Stimulated activated CD4-positive, alpha-beta T cell treated with anti-CD3 and anti-CD28 coated beads, Interleukin-4, amount 100 ng/mL, for 4 hours (primary cell): ENCODE data around the gene ACADSB.
A peak's percentile ranks its signal among the peaks of the same experiment; 100 is the strongest.

Experiments
- DNase-seq, 2 experiments: peaks; one replicate each; pipeline ENCODE4 v3.0.0-alpha.2; 2020

ACADSB gene

GRCh38 chr10:123007558-123008354, 1.1 kb upstream of the ACADSB start:
- DNase-seq = peak; percentile 21 to 43

GRCh38 chr10:123009105-123009820, 457 bp downstream of the ACADSB start:
- DNase-seq = peak; percentile 3 to 22

DNA sequence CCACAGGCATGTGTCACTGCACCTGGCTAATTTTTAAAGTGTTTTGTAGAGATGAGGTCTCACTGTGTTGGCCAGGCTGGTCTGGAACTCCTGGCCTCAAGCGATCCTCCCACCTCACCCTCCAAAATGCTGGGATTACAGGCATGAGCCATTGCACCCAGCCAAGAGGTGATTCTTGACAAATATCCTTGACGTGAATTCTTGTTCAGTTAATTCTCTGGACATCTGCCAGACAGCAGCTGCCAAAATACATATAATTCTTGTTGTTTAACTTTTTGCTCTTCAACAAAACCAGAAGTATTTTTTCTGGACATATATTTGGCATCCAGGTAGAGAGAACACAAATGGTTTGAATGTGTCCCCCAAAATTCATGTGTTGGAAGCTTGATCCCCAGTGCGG, 3.2 kb downstream of the ACADSB start:
- DNase-seq = no peak

- DNase-seq = no peak
Measured at GRCh38 chr10:123013456-123014419, 4.9 kb downstream of the ACADSB start.

DNA sequence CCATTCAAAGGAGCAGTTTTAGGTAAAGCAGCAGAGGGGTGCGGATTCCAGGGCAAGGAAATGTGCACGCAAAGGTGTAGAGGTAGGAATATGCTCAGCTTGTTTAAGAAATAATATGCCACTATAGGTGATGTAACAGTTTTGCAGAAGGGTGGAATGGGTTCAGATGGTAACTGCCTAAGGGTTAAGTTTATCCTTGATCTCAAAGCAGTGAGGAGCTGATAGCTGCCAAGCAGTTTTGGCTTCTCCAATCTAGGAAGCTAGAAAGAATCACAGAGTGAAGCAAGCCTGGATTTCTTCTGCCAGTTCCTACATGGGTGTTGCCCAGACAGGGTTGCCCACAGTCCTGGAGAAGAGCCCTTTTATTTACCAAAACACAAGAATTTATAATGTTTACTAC, 6.0 kb downstream of the ACADSB start:
- no peak for DNase-seq

DNA sequence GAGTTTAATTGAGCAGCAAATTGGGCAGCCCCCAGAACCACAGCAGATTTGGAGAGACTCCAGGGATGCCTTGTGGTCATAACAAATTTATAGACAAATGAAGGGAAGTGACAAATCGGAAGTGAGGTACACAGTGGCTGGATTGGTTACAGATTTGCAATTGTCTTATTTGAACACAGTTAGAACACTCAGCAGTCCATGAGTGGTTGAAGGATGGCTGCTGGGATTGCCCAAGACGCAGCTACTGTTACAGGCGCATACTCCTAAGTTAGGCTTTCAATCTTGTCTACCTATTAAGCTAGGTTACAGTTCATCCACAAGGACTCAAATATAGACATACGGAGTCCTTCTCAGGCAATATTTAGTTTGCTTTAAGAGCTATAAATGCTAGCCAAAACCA, 7.4 kb downstream of the ACADSB start:
- DNase-seq = no peak

- no peak for DNase-seq
Measured at GRCh38 chr10:123017421-123018165, 8.8 kb downstream of the ACADSB start.

GRCh38 chr10:123018531-123018930, 9.7 kb downstream of the ACADSB start:
- DNase-seq = no peak

GRCh38 chr10:123019264-123019663, 10.5 kb downstream of the ACADSB start:
- DNase-seq = no peak

DNA sequence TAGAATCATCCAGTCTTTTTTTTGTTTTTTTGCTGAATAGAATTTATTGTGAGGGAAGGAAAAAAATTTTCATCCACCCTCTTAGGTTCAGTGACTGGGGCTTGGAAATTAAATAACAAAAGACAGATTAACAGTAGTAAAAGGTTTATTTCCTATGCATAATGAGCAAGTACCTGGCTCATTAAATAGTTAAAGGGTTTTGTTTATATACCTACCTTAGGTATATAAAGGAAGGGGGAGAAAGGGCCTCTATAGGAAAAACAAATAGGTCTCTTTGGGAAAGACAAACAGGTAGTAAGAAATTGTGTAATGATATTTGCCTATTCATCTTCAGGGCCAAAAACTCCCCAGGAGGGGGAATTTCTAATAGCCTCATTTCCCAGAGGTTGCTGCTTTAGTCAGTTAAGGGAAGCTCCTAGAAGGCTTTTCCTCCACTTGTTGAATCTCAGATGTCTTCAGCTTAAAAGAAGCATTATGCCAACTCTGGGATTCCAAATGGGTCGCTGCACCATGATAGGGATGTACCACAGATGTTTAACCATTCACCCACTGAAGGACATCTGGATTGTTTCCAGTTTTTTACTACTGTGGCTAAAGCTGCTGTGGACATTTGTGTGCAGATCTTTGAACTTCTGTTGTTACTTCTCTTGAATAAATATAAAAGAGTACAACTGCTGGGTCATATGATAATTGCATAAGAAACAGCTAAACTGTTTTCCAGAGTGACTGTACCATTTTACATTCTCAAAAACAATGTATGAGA, 11.3 kb downstream of the ACADSB start:
- no peak for DNase-seq

GRCh38 chr10:123021517-123021916, 12.7 kb downstream of the ACADSB start:
- no peak for DNase-seq

DNA sequence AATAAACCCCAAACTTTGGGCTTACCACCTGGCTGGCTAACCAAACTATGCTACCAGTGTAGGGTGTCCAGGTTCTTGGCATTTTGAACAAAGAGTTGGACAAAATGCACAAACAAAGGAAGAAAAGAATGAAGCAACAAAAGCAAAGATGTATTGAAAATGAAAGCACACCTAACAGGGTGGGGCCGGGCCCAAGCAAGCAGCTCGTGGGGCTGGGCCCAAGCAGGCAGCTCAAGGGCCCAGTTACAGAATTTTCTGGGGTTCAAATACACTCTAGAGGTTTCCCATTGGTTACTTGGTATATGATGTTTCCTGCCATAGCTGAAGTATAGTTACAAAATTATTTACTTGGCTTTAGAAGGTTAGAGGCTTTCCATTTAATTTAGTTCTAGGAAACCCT, 15.7 kb downstream of the ACADSB start:
- DNase-seq = no peak

DNA sequence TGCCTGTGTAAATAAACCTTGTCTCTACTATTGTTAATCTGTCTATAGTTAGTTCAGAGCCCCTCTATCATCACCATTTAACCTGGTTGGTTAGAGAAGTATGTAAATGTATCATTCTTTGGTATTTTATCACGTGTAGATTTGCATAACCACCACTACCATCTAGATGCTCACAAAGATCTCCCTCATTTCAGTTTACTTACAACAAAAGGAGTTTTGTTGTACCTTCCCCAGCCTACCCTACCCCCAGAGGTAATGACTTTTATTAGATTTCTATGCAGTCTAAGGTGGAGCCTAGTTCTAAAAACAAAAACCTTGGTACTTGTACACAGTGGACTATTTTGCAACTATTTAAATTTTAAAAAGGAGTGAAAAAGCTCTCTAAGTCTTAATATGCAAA, 17.5 kb downstream of the ACADSB start:
- DNase-seq = no peak

DNA sequence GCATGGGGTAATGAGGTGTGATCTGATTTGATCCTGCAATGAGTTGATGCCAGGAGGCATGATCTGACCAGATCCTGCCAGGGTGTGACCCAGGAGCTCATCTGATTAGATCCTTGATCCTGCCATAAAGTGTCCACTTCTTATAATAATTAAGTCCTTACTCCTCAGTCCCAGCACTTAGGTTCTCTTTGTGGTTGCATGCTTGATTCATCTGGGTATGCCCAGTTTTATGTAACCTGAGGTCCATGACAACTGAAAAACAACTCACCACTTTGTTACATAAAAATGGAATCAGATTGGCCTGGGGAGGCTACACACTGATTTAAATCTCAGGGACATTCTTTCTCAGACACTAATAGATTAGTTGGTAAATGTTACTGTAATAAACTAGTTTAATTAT, 19.1 kb downstream of the ACADSB start:
- no peak for DNase-seq

GRCh38 chr10:123031124-123031523, 22.3 kb downstream of the ACADSB start:
- no peak for DNase-seq

GRCh38 chr10:123034332-123034731, 25.5 kb downstream of the ACADSB start:
- DNase-seq = no peak

GRCh38 chr10:123035467-123036086, 26.8 kb downstream of the ACADSB start:
- no peak for DNase-seq

DNA sequence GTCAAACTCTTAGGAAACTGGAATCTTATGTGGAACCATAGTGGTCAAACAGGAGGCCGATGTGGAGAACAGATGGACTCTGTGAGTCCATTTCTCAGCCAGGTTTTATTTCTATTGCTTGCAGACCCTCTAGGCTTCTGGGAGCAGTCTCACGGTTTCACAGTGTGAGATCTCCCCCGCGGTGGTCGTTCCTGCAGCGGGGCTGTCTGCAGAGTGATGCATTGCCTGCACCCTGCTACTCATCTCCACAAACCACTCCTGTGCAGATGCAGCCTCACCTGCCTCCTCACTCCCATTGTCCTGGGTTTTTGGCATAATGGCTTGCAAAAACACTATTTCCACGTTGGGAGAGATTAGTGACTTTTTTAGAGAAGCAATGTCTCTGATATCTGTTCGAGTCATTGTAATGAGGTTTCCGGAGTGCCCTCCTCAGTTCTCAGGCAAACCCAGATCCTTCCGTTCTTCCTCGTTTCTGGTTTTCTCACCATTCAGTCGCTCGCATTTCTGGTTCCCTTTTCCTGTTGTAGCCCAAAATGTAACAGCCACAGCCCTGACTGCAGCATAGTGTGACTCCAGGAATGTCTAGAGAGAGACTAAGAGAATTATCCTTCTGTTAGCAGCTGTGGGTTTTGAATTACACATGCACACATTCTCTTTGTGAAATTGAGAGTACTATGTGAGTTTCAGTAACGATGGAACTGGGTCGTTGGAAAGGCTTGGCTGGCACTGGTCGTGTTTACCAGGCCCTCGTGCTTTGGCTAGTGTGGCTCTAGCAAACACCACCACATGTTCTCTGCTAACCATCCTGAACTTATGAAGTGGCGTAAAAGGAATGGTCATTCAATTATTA, 30.2 kb downstream of the ACADSB start:
- DNase-seq = no peak

GRCh38 chr10:123039632-123039930, 30.8 kb downstream of the ACADSB start:
- no peak for DNase-seq

DNA sequence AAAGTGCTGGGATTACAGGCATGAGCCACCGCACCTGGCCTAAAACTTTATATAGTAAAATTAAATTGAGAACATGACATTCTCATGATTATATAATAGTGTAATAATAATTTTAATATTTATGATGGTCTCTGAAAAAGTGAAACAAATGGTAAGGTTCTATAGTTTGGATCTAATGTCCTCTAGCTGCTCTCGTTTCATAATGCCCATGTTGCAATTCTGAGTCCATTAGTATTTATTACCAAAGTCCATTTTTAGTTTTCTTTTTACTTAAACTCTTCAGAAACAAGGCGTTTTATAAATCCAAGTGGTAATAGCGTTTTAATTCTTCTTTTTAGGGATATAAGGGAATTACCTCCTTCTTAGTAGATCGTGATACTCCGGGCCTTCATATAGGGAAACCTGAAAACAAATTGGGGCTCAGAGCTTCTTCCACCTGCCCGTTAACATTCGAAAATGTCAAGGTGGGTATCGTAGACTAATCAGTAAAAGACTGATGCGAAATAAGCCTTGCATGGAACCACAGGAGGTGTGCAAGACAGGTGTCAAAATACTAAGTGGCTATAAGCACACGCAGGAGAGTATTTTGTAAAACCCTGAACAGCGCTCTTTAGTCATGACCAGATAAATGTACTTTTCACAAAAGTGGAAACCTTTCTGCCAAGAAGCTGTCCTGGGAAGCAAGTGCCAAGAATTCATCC, 34.1 kb downstream of the ACADSB start:
- no peak for DNase-seq
